Renal cortex interstitium (tissue), 11 donors: ENCODE data around the gene MFGE8. TPM values are rescaled to one million over a fixed set of nuclear protein-coding genes. Genes with fewer than 3 reads are reported as not detected.
"Not testable (repeated sequence)": the region's sequence is repeated elsewhere in the genome, so short reads cannot be mapped to it uniquely, and the experiment has no call there.

Experiments used
- DNase-seq, 11 donors: peaks; one replicate each; pipeline ENCODE4 v3.0.0-alpha.2; 2013; ENCODE audit warnings: low read depth in 9 of 11, low spot score in 4 of 11; ENCODE audit errors: extremely low read depth in 1 of 11
- polyA plus RNA-seq, 3 donors: library from polyadenylated mRNA; unstranded; fragments of 120-200 nt; gene quantifications; one replicate each; pipeline ENCODE4 v1.2.1, GENCODE V29; 2013; ENCODE audit not compliant: insufficient read length in 3 of 3

Gene MFGE8
- polyA plus RNA-seq, 3 donors: 84.1 to 136 (median 103) TPM

DNA sequence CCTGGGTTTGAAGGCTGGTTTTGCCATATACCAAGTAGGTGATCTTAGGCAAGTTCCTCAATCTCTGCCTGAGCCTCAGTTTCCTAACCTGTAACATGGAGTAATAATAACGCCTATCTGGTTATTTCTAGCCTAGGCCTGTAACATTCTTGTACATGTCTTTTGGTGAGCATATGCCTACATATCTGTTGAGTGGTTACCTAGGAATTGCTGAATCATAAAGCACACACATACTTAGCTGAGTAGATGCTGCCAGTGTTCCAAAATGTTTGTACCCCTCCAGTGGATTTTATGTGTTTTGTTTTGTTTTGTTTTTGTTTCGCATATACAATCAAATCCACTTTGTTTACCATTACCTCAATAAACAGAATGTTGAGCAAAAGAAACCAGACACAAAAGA lies 17.4 kb upstream of the MFGE8 start:
- no peak for DNase-seq

DNA sequence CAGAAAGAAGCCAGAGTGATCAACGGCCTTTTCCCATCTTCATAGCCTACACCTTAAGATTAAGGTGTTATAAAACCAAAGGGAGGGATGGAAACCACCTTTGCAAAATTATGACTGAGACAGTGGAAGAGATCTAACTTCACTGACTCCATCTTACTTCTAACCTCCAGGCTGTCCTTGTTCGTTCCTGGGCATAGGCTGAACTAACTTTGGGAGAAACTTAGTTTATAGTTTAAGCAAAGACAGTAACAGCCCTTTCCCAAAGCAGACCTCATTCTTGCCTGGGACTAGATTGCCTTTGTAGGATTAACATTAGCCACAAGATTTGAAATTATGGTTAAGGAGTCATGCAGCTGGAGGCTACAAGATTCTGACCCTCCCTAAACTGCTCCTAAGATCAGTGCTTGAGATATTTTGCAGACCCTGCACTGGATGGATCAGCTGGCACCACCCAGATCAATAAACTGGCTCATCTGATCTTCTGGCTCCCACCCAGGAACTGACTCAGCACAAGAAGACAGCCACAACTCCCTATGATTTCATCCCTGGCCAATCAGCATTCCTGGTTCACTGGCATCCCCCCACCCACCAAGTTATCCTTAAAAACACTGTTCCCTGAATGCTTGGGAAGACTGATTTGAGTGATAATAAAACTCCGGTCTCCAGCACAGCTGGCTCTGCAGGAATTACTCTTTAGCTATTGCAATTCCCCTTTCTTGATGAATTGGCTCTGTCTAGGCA lies 16.3 kb upstream of the MFGE8 start:
- DNase-seq: not testable (repeated sequence)

DNA sequence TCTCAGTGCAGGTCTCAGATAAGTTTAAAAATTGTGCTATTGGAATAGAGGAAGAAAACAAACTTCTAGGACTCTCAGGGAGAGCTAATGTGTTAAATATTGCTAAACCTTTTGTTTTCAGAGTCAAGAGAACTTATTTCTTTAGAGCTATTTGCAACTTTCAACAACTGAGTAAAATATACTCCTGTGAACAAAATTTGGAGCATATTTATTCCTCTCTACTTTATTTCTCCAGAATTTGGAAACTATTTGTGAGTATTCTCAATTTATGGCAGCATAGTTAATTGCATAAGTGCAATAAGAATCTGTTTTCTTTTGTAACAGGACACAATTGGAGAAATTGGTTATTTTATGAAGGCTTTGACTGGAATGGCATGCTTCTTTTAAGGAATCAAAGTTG lies 15.0 kb upstream of the MFGE8 start:
- not testable (repeated sequence) for DNase-seq

DNA sequence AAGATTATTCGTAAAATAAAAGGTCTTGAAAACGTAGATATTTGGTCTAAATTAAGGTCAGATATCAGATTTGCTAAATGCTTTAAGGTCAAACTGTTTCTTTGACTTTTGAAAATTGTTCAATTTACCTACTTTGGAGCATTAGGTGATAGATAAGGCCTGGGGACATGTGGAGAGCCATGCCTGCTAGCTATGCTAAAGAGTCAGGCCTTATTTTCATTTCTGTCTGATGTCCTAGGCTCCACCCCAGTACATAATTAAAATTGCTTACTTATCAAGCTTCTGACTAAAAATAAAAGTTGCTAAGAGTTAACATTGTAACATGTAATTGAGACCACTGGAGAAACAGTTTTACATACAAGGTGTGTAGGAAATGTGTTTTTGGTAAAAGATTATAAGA lies 12.5 kb upstream of the MFGE8 start:
- DNase-seq: not testable (repeated sequence)

DNA sequence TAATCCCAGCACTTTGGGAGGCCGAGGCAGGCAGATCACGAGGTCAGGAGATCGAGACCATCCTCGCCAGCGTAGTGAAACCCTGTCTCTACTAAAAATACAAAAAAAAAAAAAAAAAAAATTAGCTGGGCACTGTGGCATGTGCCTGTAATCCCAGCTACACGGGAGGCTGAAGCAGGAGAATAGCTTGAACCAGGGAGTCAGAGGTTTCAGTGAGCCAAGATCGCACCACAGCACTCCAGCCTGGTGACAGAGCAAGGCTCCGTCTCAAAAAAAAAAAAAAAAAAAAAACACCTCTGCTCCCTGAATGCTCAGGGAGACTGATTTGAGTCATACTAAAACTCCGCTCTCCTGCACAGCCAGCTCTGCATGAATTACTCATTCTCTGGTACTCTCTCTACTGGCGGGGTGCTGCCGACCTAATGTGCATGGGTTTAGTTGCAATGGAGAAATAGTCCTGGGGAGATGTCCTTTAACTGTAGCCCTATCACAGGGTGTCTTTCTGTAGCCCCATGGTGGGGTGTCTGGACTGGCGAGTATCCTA lies 7.8 kb upstream of the MFGE8 start:
- DNase-seq: not testable (repeated sequence)

DNA sequence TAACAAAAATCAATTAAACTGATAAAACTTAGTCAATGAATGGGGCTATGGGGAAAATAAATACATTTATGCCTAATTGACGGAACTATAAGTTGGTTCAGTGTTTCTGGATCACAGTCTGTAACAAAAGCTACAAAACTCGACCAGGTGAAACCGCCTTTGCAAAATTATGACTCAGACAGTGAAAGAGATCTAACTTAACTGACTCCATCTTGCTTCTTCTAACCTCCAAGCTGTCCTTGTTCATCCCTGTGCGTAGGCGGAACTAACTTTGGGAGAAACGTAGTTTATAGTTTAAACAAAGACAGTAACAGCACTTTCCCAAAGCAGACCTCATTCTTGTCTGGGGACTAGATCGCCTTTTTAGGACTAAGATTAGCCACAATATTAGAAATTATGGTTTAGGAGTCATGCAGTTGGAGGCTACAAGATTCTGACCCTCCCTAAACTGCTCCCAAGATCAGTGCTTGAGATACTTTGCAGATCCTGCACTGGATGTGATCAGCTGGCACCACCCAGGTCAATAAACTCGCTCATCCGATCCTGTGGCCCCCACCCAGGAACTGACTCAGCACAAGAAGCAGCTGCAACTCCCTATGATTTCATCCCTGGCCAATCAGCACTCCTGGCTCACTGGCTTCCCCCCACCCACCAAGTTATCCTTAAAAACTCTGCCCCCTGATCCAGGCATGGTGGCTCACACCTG lies 7.2 kb upstream of the MFGE8 start:
- no peak for DNase-seq

DNA sequence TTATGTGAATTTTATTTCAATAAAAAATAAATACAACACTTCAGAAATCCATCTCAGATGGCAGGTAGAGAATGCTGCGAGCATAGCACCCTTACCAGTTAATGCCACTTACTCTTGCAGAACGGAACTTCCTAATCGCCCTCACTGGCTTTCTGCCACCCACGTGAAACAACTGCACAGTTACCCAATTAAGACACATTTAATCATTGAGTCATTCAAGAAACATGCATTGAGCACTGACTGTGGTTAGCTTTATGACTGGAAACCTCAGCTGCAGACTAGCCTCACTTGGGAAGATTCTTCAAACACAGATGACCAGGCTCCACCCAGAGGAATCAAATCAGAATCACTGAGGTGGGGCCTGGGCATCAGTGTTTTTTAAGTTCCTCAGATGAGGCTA lies 5.6 kb upstream of the MFGE8 start:
- DNase-seq: no peak

DNA sequence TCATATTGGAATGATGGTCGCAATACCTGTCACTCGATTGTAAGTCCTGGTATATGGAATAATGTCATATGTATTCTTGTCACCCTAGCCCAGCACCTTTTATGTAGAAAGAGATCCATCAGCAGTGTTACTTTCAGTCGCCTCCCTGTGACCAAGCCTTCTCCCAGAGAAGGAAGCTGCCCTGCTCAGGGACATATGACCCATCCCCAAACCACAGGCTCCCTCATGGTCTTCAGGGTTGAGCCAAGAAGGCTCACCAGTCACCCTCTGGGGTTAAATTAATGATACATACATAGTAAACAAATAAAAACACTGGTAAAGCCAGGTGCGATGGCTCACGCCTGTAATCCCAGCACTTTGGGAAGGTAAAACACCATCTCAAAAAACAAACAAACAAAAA lies 4.6 kb upstream of the MFGE8 start:
- no peak for DNase-seq

DNA sequence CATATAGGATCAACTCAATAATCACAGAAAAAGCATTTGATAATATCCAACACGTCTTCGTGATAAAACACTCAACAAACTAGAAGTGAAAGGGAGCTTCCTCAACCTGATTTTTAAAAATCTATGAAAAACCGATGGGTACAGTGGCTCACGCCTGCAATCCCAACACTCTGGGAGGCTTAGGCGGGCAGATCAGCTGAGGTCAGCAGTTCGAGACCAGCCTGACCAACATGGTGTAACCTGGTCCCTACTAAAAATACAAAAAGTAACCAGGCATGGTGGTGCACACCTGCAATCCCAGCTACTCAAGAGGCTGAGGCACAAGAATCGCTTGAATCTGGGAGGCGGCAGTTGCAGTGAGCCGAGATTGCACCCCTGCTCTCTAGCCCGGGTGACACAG lies 2.2 kb upstream of the MFGE8 start:
- no peak for DNase-seq

DNA sequence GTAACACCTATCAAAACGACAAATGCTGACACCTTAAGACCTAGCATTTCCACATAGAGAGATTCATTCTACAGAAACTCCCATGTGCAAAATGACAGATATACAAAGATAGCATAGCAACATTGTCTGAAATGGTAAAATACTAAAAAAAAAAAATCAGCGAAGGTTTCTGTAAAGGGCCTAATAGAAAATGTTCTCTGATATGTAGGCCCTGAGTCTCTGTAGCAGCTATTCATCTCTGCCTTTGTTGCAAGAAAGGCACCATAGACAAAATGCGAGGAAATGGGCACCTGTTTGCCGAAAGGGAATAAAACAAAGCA lies 631 bp upstream of the MFGE8 start:
- no peak for DNase-seq

DNA sequence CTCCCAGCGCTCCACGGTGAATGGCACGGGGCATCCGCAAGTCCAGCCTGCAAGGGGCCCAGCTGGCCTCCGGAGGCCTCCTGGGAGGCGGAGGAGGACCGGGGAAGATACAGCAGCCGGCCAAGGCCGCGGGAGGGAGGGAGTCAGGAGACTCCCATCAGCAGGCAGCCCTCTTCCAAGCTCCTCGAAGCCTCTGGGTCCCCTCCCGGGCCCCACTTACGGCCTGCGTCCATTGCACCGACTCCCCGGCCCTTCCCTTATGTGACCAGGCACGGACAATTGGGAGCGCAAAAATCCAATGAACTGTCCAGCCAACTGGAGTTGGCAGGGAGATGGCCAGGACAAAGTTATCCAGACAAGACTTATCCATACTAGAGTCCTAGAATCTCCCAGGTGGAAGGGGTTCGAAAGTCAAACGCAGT lies 668 bp downstream of the MFGE8 start:
- no peak for DNase-seq

DNA sequence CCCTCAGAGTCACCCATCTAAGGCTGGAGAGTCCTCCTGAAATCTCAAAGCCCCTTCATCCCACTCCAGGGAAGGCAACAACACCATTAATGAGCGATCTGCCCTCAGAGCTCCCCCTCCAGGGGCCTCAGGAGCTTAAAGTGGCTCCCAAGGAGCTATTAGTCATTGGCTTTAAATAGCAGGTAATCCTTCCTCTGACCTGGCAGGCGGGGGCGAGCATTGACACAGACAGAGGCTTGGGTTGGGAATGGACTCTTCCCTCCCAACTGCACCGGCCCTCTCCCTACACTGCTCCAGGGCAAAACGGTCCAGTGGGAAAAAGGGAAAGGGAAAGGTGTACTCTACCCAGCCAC lies 1.4 kb downstream of the MFGE8 start:
- no peak for DNase-seq

DNA sequence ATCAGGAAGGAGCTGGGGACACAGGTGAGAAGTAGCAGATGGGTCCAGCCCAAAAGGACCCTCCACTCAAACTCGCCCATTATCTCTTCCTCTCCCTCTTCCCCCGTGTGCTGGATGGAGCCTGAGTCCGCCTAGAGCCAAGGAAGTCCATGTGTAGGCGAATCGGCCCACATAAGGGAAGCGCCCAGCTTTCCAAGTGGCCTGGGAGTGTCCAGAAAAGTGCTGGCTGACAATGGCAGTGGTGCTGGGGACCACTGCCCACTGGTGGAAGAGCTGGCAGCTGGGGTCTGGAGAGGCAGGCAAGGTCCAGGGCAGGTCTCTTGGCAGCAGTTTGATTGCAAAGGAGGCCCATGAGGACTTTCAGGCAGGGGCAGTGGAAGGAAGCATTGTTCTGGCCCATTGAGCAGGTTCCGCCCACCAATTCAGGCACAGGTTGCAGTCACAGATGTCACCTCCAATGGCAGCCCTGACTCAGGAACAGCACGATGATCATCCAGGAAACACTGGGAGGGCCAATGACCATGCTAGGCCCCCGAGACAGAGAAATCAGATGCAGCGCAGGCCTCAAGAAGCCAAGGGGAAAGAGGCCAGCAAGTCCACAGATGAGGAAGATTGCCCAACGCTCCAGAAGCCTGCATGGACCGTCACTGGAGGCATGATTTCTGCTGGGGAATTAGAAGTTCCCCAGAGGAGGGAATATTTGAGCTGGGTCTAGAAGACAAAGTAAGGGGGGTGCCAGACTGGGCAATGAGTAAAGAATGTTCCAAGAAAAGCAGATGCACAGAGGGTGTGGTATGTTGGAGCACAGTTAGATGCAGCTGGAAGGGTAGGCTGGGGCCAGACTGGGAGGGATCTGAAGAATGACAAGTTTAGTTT lies 3.0 kb downstream of the MFGE8 start:
- no peak for DNase-seq

DNA sequence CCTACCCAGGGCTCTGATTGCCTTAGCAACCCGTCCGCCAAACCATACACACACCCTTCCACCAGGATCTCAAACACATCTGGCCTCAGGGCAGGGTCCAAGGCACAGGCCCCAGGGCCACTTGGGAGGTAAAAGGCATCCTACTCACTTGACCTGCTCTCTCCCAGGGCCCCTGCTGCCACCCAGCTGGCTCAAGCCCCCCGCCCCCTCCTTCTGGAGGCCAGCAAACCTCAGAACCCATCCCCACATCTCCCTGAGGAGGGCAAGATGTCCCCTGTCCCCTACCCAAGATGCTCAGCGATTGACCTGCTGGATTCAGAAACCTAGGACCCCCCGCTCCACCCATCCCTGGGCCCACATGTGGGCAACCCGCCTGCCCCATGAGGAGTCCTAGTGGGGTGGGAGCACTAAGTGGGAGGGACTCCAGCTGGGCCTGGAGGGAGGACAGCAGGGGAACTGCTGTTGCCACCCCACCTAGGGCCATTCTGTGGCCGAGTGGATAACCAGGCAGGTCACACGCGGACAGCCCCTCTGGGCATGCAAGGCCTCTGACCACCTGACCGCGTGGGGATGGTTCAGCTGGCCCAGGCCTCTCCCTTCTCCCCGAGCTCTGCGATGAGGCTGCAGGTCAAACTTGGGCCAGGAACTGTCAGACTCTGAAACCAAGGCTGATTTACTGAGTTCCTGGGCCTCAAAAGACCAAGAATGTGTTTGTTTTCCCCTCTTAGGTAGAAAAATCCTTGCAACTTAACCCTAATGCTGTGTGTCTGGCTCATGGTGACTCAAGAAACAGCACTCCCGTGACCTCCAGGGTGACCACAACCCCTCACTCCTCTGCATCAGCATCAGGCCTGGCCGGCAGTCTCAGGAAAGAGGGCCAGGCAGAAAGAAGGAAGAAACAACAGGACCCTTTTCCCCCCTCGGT lies 4.2 kb downstream of the MFGE8 start:
- DNase-seq: no peak

DNA sequence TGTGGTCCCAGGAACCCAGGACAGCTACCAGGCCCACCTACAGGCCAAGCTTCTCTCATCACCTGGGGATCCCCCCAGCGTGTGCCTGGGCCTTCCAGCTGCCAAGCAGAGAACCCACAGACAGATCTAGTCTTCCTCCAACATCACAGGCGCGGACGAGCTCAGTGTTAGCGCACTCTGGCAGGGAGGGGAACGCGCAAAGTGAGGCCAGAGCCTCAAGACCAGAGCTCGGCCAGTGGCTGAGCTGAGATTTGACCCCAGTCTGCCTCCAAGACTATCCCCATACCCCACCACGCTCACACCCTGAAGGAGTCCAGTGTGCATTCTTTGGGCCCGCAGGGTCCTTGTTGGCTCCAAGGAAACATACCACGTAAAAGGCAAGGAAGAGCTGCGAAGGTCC lies 5.1 kb downstream of the MFGE8 start:
- DNase-seq: no peak

DNA sequence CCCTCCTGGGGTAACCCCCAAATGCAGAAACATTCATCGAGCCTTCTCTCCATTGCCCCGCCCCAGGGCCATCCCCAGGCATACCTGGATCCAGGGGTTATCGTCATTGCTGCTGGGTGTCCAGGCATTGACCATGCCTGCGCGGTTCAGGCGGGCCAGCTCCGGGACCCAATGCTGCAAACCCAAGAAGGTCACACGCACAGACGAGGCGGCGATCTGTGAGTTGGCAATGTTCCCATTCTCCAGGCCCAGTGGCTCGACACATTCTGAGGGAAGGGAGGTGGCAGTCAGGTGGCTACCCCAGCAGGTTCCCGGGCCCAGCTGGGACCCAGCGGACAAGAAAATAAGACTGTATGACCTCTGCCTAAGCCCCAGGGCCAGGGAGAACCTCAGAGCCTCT lies 6.1 kb downstream of the MFGE8 start:
- DNase-seq: no peak

DNA sequence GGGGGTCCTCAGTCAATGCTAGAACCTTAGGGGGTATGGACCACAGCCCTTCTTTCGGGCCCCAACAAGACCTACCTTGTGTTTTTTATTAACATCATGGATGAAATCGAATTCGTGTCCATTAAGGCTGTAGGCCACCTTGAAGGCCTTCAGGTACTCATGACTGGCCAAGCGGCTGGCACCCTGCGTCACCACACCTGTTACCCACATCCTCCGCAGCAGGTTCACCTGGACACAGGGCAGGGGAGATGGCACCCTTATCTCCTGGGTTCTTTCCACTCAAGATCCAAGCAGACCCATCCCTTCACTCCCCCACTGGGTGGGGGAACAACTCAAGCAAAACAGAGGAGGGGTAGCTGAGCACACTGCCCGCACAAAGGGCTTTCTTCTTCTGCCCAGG lies 6.6 kb downstream of the MFGE8 start:
- no peak for DNase-seq

DNA sequence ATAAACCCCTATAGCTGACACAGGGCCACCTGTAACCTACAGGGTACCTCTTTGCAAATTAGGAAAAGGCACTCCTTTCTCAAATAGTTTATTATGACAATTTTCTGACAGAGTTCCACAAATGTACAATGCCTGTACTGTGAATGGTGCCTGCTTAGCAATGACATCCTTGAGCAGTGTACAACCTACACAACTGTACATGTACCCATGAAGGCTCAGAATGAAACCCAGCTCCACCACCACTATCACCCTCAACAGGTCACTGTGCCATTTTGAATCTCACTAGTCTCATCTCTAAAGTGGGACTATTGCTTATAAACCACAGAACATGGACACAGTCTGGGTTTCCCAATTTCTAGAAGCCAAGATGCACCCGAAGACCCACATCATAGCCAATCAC lies 7.0 kb downstream of the MFGE8 start:
- no peak for DNase-seq

DNA sequence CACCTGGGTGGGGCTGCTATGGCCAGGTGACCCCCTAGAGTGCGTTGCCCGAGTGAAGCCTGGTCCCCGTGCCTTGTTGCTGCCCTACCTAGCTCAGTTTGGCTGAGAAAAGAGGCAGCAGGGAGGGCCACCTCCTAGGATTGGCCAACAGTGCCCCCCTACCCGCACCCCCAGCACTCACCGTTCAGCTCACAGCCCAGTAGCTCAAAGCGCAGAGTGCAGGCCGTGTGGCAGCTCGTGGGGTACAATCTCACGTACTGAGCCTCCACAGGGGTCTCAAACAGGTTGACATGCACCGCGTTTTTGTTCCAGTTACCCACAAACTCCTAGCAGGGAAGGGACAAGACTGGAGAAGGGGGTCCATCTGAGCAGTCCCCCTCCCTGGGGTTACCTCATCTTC lies 7.6 kb downstream of the MFGE8 start:
- DNase-seq: no peak
